Gastrocnemius medialis (tissue), 4 donors: ENCODE data around the gene FOXJ1.

Experiments used
- POLR2A ChIP-seq, 2 donors: fragments of 450-650 bp; IDR thresholded peaks; one replicate each; pipeline ENCODE4 v1.6.1; 2017; ENCODE audit warnings: antibody characterized with exemption in 2 of 2, mild to moderate bottlenecking in 2 of 2, moderate library complexity in 2 of 2
- TF ChIP-seq, protein P1 (sequence below), 5 experiments: fragments of 450-650 bp in 3 of 5; fragments of 200-600 bp in 2 of 5; sonication (generic) in 2 of 5; IDR thresholded peaks in 4 of 5; conservative IDR thresholded peaks in 1 of 5; 1 replicate in 4 of 5; 2 replicates in 1 of 5; pipeline ENCODE4 v1.5.1; 2016 to 2019; ENCODE audit warnings: antibody characterized with exemption in 5 of 5, mild to moderate bottlenecking in 3 of 5, moderate library complexity in 3 of 5

DNA sequence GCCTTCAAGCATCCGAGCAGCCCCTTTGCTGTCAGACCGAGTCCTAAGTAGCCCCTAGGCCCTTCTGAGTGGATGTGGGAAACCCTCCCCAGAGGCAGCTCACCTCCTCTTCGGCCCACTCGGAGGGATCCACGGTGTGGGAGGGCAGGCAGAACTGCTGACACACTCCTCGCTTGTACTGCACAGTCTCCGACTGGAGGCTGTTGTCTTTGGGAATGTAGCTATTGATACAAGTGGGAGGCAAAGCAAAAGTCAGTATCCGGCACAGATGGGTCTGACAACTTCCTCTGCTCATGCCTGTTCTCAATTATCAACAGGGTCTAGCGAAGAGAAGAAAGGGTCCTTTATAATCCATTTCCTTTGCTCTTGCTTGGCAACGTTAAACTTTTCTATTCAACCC lies 25.9 kb upstream of the FOXJ1 start:
- TF ChIP-seq, protein P1, sequence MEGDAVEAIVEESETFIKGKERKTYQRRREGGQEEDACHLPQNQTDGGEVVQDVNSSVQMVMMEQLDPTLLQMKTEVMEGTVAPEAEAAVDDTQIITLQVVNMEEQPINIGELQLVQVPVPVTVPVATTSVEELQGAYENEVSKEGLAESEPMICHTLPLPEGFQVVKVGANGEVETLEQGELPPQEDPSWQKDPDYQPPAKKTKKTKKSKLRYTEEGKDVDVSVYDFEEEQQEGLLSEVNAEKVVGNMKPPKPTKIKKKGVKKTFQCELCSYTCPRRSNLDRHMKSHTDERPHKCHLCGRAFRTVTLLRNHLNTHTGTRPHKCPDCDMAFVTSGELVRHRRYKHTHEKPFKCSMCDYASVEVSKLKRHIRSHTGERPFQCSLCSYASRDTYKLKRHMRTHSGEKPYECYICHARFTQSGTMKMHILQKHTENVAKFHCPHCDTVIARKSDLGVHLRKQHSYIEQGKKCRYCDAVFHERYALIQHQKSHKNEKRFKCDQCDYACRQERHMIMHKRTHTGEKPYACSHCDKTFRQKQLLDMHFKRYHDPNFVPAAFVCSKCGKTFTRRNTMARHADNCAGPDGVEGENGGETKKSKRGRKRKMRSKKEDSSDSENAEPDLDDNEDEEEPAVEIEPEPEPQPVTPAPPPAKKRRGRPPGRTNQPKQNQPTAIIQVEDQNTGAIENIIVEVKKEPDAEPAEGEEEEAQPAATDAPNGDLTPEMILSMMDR (IDR thresholded peaks at IDR 0.05 in 4 of 5, conservative IDR thresholded peaks at IDR 0.05 in 1 of 5): no peak
- TF ChIP-seq POLR2A (IDR thresholded peaks at IDR 0.05): no peak
